Measurements from ENCODE around the gene TMX1.
A peak's percentile ranks its signal among the peaks of the same experiment; 100 is the strongest.

Gene TMX1

GRCh38 chr14:51283402-51284085 lies 43.5 kb downstream of the TMX1 start:
- DNase-seq (ENCODE audit: insufficient read length, low spot score) (peak; percentile 24), FAIRE-seq (peak; percentile 92)
- peak; percentile 79 for TF ChIP-seq CTCF (IDR thresholded peaks at IDR 0.05; ENCODE audit: insufficient read depth, missing control alignments)

GRCh38 chr14:51284241-51284640 lies 44.2 kb downstream of the TMX1 start:
- no peak for TF ChIP-seq CTCF (IDR thresholded peaks at IDR 0.05; ENCODE audit: insufficient read depth, missing control alignments)
- FAIRE-seq (no peak), DNase-seq (ENCODE audit: insufficient read length, low spot score) (no peak)

GRCh38 chr14:51285120-51285519 lies 45.1 kb downstream of the TMX1 start:
- no peak for TF ChIP-seq CTCF (IDR thresholded peaks at IDR 0.05; ENCODE audit: insufficient read depth, missing control alignments)
- DNase-seq (ENCODE audit: insufficient read length, low spot score) (no peak), FAIRE-seq (no peak)

GRCh38 chr14:51289169-51289568 lies 49.1 kb downstream of the TMX1 start:
- TF ChIP-seq CTCF (IDR thresholded peaks at IDR 0.05; ENCODE audit: insufficient read depth, missing control alignments), result no peak
- FAIRE-seq, result no peak
- DNase-seq (ENCODE audit: insufficient read length, low spot score), result no peak

GRCh38 chr14:51290132-51290531 lies 50.1 kb downstream of the TMX1 start:
- DNase-seq (ENCODE audit: insufficient read length, low spot score), result no peak
- TF ChIP-seq CTCF (IDR thresholded peaks at IDR 0.05; ENCODE audit: insufficient read depth, missing control alignments), result no peak
- no peak for FAIRE-seq

GRCh38 chr14:51291016-51291415 lies 51.0 kb downstream of the TMX1 start:
- DNase-seq (ENCODE audit: insufficient read length, low spot score), result no peak
- FAIRE-seq, result no peak
- no peak for TF ChIP-seq CTCF (IDR thresholded peaks at IDR 0.05; ENCODE audit: insufficient read depth, missing control alignments)

- FAIRE-seq (no peak), DNase-seq (ENCODE audit: insufficient read length, low spot score) (no peak)
- TF ChIP-seq CTCF (IDR thresholded peaks at IDR 0.05; ENCODE audit: insufficient read depth, missing control alignments), result no peak
These were observed 53.3 kb downstream of the TMX1 start for GRCh38 chr14:51293149-51293911.
